ENCODE data around the gene WDPCP.
"Not testable (repeated sequence)": the region's sequence is repeated elsewhere in the genome, so short reads cannot be mapped to it uniquely, and the experiment has no call there.

The WDPCP gene

GRCh38 chr2:63081404-63081803 lies 506.9 kb downstream of the WDPCP start:
- no peak for DNase-seq

- DNase-seq: no peak
Measured at GRCh38 chr2:63078852-63079606, 509.2 kb downstream of the WDPCP start.

GRCh38 chr2:63074399-63074798 lies 513.9 kb downstream of the WDPCP start:
- not testable (repeated sequence) for DNase-seq

- DNase-seq: no peak
Measured at GRCh38 chr2:63073994-63074393, 514.3 kb downstream of the WDPCP start.

- DNase-seq: no peak
Measured at GRCh38 chr2:63071664-63072063, 516.6 kb downstream of the WDPCP start.
